HG02763 (cell line): ENCODE measurements around the gene FAM171A1.
"Not testable (repeated sequence)": the region's sequence is repeated elsewhere in the genome, so short reads cannot be mapped to it uniquely, and the experiment has no call there.

ENCODE experiments used
- ATAC-seq: cut with Tn5 transposase; IDR thresholded peaks from one replicate; pipeline ENCODE4 v1.9.1; 2021; ENCODE audit warnings: mild to moderate bottlenecking, moderate library complexity; ENCODE audit not compliant: unreplicated experiment

FAM171A1 gene

DNA sequence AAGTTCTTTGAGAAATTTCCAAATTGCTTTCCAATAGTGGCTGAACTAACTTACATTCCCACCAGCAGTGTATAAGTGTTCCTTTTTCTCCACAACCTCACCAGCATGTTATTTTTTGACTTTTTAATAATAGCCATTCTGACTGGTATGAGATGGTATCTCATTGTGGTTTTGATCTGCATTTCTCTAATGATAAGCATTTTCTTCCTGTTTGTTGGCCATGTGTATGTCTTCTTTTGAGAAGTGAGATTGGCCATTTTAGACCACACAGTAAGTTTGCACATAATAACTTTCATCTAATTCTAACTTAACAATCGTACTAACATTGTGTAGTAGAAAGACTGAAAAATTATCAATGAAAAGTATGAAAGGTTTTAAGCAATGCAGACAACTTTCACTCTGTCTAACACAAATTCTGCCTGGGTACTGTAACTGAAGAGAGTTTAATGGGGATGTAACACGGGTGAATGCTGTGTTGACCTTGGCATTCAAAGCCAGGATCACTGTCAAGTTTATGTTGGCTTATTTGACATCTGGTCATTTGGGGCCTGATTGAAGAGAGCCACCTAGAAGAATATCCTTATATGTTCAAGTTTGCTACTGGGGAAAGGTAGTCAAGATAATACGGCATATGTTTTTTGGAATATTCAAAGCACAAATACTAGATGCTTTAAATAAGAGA, 50.4 kb downstream of the FAM171A1 start:
- ATAC-seq, result no peak

DNA sequence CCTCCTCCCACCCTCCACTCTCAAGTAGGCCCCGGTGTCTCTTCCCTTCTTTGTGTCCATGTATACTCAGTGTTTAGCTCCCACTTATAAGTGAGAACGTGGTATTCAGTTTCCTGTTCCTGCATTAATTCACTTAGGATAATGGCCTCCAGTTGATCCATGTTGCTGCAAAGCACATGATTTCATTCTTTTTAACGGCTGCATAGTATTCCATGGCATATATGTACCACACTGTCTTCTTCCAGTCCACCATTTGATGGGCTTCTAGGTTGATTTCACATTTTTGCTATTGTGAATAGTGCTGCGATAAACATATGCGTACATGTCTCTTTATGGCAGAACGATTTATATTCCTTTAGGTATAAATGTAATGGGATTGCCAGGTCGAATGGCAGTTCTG, 51.0 kb downstream of the FAM171A1 start:
- no peak for ATAC-seq

DNA sequence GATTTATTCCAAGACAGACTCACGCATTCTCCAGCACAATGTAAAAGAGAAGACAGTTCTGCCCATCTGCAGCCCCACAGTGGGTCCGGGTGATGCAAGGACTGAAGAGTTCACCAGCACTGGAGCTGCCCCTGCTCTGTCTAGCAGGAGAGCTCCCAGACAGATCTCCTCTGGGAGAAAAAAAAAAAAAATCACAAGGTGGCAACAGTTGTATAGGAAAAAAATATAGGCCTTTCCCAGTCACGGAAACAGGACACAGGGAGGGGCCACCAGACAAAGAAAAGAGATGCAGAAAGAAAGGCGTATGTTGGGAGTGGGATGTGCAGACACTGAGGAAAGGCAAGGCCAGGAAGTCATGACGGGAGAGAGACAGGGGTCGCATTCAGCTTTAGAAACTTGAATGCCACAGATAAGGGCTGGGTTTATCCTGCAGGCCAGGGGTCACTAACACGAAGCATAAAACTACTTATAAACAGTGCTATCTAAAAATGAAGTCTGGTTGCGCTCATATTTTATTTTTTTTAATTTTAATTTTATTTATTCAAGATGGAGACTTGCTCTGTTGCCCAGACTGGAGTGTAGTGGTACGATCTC, 54.1 kb downstream of the FAM171A1 start:
- no peak for ATAC-seq

DNA sequence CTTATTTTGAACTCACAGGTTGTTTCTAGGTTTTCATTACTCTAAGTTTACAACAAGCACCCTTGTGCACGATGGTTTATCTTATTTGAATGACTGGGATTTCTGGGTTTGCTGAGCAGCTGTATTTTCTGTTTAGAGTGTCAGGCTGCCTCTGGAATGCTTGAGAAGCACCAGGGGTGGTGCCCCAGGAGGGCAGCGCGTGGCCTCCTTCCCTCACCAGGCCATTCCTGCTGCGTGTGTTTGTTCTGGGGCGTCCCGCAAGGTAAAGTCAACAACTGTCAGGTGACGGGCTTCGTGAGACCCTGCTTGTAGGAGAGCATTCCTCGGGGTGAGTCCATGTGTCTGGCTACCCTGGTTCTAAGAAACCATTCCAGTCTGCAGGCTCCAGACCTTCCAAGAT, 54.9 kb downstream of the FAM171A1 start:
- ATAC-seq, result no peak

DNA sequence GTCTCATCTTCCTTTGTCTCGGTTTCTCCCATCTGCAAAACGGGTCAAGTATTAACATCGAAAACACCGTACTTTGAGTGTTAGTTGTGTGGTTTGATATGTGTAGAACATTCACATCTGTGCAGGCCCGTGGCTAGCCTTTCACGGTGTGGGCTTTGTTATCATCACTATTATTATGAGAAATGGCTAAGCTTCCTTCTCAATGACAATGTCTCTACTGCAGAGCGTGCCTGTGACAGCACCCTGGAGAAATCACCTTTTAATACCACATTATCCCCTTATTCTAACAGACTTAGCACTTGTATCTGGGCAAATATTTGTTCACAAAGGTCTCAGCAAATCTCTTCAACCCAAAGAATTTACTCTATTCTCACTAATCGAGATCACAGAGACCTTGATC, 55.8 kb downstream of the FAM171A1 start:
- ATAC-seq, result no peak

DNA sequence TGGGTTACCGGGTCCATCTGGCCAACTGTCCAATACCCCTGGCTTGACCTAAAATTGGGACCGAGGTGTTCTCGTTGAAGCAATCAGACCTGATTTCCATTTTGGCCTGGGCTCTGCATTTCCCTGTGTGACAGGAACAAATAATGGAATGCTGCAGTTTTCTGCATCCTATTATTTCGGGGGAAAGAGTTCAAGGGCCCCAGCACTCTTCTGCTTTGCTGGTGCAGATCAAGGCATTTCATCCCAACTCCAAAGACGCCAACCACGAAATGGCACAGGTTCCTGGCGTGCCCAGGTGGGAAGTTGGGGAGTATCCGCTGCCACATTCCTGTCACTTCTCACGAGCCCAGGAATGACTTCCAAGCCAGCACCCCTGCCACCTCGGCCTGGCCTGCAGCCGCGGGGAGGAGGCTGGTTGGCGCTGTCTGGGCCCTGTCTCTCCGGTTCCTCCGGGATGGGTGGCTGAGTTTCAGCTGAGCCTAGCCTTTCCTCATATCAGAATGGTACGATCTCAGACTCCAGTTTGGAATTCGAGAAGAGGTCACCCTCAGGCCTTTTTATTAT, 56.5 kb downstream of the FAM171A1 start:
- no peak for ATAC-seq

DNA sequence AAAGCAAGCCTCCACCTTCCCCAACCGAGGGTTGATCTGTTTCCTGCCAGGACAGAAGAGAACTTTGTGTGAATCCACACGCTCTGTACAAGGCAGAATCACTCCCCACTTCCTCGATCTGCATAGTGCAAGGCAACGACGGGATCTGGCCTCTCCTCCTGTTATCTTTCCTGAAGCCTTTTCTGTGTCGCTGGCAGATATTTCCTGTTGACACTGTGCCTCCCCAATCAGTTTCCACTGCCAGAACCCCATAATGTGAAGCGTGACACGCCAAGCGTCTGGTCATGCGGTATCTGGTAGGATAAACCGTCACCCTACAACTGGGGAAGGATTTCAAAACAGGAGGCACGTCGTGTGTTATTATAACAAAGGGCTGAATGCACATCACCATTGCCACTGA, 57.2 kb downstream of the FAM171A1 start:
- ATAC-seq, result no peak

DNA sequence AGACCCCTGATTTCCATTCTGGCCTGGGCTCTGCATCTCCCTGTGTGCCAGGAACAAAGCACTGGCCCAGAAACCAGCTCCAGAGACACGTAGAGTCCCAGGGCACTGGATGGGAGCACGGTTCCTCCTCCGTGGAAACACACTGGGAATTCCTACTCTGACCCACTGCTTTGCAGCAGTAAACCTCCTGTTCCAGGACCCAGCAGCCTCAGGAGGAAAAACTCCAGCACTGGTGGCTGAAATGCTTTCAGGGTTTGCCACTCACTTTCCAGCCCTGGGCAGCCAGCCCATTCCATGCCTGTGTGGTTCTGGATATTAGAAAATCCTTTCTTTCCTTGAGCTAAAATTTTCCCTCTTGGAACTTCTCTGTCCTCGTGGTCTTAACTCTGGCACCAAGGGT, 58.0 kb downstream of the FAM171A1 start:
- no peak for ATAC-seq

DNA sequence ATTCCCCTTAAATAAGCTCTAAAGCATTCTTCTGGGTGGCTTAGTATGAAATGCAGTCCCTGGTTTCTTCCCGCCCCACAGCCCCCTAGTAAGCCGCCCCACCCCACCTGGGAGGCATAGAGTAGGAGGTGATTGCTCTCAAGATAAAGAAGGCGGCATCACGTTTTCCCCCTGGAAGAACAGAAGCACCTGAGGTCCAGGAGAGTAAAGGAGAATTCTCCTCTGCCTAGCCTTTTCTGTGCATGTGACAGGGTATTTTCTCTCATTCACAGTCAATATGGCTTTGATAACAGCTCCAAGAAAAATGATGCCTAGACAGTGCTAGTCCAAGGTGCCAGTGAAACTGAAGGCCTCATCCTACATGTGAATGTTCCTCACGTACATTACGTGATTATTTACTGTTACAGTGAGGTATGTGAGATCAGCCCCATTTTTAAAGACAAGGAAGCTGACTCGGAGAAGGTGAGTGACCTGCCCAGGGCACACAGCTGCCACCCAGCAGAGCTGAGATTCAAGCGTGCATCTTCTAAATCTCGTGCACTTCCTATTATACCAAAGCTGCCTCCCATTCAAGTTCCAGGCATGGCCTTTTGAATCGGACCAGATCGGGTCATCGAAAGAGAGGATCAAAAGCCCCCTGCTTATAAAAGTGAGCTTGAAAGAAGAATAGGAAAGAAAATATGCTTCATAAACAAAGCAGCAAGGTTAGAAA, 59.4 kb downstream of the FAM171A1 start:
- ATAC-seq, result no peak

DNA sequence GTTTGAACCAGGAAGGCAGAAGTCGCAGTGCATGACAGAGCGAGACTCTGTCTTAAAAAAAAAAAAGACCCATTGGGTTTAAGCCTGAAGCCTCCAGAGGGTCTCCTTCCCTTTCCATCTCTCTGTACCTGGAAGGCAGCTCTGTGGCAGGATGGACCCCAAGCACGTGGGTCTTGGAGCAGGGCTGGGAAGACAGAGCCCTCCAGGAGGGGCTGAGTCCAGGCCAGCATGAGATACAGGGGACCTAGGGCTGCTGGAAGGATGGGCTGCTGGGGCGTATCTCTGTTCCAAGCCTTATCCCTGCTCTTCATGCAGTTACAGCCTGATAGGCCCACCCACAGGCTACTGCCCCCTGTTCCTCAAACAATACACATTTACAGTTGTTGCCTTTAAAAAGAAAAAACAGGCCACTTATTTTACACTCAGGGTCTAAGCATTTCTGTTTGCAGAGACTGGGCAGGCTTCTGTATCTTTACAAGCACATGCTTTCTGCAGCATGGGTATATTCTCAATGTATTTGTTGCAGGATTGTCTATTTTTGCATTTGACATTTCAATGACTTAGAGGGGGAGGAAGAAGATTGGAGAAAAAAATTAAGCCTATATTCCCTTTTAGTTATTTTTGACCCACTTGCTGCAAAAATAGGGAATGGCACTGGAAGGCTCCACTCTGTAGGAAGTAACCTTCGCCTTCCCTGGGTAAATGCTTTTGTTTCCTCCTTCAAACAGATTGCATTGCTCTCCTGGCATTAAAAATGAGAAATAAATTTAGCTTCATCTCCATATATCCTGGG, 60.1 kb downstream of the FAM171A1 start:
- no peak for ATAC-seq

DNA sequence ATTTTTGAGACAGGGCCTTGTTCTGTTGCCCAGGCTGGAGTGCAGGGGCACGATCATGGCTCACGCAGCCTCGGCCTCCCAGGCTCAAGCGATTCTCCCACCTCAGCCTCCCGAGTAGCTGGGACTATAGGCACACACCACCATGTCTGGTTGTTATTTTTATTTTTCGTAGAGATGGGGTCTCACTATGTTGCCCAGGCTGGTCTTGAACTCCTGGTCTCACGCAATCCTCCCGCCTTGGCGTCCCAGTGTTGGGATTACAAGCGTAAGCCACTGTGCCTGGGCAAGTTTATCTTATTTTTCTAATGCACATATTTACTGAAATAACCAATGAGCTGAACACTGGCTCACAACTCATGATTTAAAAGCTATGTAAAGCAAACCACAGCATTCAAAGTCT, 61.9 kb downstream of the FAM171A1 start:
- no peak for ATAC-seq

DNA sequence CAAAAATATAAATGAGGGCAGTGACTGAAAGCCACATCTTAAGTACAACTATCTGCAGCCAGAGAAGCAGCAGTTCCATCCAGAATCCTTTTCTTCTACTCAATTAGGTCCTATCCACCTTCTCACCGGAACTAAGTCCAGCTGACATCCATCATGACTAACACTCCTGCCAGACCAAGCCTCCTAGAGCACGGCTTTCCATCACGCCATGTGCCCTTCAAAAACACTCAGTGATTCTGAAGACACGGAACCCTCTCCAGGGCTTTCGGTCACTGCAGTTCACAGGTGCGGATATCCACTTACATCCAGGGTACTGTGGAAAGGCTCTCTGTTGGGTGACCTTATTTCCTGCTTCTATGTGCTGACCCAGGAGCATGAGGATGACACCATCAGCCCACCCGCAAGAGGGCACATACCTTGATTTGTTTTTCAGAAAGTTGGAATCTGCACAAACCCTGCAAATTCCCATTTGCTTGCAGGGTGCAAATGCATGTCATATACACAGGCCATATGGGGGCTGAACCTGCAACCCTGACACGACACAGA, 64.3 kb downstream of the FAM171A1 start:
- ATAC-seq, result no peak

DNA sequence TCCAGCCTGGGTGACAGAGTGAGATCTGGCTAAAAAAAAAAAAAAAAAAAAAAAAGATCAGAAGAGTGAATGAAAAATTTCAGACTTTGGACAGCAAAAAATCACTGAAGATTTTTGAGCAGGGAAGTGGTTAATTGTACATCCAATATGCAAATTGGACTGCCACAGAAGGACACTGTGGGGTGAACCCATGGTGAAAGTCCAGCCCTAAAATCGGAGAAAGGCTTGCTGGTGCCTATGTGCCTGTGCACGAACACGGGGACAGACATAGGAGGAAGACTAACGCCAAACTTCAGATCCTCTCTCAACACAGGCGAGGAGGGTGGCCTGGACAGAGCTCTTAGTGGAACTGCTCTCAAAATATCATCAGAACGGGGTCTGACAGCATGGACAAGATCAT, 65.5 kb downstream of the FAM171A1 start:
- no peak for ATAC-seq

DNA sequence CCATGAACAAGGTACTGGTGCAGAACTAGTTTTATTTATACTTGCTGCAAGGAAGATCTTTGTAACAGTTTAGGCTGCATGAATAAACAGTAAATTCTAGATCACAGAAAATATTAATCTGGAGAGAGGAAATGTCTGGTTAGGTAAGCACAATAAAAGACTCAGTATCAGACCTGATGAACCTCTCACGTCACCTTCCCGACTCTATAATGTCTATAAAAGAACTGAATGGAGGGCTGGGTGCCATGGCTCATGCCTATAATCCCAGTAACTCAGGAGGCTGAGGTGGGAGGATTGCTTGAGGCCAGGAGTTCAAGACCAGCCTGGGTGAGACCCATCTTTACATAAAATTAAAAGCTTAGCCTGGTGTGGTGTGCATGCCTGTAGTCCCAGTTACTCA, 65.9 kb downstream of the FAM171A1 start:
- ATAC-seq, result no peak

DNA sequence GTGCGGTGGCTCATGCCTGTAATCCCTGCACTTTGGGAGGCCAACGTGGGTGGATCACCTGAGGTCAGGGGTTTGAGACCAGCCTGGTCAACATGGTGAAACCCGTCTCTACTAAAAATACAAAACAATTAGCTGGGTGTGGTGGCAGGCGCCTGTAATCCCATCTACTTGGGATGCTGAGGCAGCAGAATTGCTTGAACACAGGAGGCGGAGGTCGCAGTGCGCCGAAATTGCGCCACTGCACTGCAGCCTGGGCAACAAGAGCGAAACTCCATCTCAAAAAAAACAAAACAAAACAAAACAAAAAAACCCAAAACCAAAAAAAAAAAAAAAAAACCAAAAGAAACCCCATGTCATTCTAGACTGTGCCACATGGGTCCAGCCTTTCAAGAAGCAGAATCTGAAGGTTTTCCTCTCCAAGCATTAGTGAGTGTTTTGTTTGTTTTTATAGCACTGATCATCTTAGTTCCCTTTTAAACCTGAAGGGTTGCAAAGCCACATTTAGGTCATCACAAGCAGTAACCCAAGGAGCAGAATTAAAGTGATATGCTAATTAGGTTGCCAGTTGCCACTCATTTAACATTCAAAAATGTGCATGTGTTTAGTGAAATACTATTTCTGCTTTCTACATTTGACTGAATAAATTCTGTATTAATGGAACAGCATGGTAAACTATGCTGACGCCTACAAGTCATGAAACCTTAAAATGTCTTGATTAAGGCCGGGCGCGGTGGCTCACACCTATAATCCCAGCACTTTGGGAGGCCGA, 68.7 kb downstream of the FAM171A1 start:
- not testable (repeated sequence) for ATAC-seq

DNA sequence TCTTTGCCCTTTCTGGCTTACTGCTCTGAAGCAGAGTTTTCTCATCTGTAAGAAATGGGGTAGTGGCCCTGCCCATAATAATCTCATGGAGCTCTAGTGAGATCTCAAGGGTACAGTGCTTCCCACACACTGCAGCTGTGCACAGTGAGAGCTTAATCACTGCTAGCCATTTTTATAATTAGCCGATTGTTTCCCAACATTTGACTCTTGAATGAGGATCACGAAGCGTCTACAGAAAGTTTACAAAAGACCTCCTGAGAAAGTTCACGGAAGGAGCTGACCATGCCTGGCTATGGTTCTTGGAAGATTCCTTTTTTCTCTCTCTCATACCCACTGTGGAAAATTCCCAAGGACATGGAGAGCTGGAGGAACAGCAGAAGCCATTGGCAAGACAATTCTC, 70.4 kb downstream of the FAM171A1 start:
- ATAC-seq, result no peak

DNA sequence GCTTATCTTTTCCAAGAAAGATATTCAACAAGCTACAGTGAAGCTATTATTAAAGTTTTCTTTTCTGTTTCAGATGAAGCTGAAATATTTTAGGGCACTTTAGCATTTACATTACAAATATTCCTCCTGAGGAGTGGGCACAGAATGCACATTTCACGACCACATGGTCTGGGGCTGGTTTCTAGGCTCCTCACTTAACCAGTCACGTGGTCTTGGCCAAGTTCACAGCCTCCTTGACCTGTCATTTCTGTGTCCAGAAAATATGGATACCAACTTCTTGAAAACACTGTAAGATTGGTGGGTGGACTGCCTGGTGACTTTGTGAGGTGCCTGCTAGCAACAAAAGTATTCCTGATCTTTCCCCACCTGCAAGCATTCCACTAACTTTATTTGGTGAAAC, 70.9 kb downstream of the FAM171A1 start:
- no peak for ATAC-seq

DNA sequence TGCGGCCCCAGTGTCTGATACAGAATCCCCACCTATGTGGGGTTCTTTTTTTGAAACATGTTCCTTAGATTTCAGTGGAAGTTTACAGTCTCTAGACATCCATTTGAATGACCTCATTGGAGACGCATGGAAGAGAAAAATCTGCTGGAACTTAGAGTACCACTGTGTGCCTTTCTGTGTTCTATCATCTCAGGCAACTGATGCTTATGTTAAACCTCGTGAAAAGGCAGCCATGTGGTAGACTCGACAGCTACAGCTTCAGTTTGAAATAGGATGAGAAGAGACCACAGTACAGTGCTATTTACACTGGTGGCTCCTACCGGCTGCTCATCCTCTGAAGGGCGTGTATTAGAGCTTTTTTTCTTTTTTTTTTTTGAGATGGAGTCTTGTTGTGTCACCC, 74.4 kb downstream of the FAM171A1 start:
- no peak for ATAC-seq

DNA sequence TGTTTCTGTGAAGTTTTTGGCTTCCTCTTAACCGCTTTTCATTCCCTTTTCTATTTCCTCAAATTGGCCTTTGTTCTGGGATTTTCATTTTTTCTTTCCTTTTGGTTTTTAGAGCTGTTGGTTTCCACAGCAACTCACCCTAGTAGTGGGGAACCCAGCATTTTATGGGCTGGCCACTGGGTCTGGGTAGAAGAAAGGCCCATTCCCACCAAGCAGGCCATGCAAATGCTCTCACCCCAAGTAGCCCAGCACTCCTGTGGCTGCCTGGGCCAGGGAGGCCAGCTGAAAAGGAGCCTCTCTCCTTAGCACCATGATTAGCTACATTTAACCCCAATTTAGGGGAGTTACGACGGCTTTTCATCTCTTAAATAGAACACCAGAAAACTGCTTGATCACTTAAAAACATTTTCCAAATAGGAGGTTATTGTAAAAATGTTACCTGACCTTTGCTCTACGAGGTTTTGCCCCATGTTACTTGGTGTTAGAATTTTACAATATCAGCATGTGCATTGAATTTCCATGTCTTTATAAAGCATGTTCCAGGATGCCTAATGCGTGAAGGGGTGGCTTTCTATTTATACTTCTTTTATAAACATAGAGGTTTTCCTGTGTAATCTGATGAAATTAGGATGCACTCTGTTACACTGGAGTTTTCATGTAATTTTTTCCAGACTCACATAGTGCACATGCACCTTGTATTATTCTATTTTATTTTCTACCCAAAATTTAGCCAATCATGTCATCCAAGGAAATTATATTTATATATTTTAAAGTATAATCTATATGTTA, 75.4 kb downstream of the FAM171A1 start:
- ATAC-seq, result no peak
